Skin epidermis (tissue), 12 donors: ENCODE measurements around the gene ABAT.
A peak's percentile ranks its signal among the peaks of the same experiment; 100 is the strongest.
"Not testable (repeated sequence)": the region's sequence is repeated elsewhere in the genome, so short reads cannot be mapped to it uniquely, and the experiment has no call there.

Experiments
- H3K27ac ChIP-seq, 21 experiments: fragments of 200-600 bp; sonication (generic) in 11 of 21; one replicate each; pipeline ENCODE4 v1.5.0; 2020; ENCODE audit warnings: mild to moderate bottlenecking in 3 of 21, inconsistent platforms in 2 of 21, moderate library complexity in 2 of 21
- H3K4me3 ChIP-seq, 7 experiments: fragments of 200-600 bp; sonication (generic) in 2 of 7; one replicate each; pipeline ENCODE4 v1.5.0; 2020; ENCODE audit warnings: inconsistent platforms in 2 of 7, mild to moderate bottlenecking in 2 of 7, moderate library complexity in 1 of 7

Gene ABAT

DNA sequence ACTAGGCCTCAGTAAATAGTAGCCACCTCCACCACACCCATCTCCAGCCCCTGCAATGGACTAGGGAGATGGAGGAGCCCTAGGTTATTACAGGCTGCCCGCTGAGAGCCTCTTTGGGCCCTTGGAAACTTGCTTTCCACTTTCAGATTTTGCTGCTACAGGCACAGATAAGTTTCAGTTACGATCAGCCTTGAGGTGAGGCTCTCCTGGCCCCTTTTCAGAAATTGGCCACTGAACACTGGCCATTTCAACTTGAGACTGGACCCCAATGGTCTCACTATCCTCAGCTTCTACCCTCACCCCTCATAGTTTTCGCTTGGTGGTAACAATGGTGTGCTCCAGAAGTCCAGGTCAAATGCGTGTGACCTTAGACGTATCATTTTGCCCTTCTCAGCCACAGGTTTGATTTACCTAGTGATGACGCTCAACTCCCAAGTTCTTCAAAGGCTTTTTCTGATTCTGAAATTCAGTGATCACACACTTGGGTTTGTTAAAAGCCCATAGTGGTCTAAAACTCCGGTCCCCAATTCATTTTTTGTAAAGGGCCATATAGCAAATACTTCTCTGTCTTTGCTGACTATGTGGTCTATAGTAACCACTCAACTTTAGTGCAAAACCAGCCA lies 124.2 kb downstream of the ABAT start:
- Histone ChIP-seq H3K27ac (peak overlapping the region in 18 of 21 experiments; percentile 84 to 97 (median 92)), H3K4me3 (peak overlapping the region; percentile 61 to 98 (median 88))

DNA sequence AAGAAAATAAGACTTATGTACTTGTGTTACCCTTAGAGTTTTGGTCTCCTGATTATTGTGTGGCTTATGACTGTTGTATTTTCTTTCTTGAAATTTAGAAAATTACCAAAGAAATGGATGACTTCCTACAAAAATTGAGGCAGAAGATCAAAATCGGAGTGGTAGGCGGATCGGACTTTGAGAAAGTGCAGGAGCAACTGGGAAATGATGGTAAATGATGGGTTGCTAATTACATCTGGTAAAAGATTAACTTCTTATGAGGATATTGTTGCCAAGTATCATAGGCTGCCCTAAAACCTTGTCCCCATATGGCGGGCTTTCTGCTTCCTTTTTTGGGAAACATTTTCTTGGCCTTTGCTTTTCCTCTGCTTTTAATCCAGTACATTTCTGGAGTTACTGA lies 127.3 kb downstream of the ABAT start:
- H3K27ac ChIP-seq: no peak overlapping the region

DNA sequence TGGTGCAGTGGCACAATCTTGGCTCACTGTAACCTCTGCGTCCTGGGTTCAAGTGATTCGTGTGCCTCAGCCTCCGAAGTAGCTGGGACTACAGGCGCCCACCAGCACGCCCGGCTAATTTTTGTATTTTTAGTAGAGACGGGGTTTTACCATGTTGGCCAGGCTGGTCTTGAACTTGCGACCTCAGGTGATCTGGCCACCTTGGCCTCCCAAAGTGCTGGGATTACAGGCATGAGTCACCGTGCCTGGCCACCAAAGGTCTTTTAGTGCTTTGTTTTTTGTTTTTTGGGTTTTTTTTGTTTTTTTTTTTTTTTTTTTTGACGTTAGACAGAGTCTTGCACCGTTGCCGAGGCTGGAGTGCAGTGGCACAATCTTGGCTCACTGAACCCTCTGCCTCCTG lies 129.3 kb downstream of the ABAT start:
- not testable (repeated sequence) for H3K4me3 ChIP-seq

More for the DNA sequence above, 127.3 kb downstream of the ABAT start:
- no peak overlapping the region for H3K4me3 ChIP-seq

DNA sequence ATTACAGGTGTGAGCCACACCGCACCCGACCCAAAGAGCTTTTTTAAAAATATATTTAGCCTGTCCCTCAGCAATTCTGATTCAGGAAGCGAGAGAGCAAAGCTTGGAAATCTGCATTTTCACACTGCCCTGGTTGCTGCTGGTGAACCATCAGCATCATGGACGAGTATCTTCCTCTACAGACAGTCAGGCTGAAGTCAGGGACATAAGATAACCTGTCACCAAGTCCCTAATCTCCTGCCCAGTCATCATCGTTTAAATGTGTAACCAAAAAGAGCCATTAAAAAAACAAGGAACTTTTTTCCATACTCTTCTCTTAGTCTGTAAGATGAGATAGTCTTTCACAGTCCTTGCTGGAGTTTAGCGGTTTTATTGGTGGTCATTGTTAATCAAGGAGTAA lies 129.9 kb downstream of the ABAT start:
- H3K27ac ChIP-seq: no peak overlapping the region
- no peak overlapping the region for H3K4me3 ChIP-seq

More for the DNA sequence above, 129.3 kb downstream of the ABAT start:
- H3K27ac ChIP-seq: not testable (repeated sequence)

DNA sequence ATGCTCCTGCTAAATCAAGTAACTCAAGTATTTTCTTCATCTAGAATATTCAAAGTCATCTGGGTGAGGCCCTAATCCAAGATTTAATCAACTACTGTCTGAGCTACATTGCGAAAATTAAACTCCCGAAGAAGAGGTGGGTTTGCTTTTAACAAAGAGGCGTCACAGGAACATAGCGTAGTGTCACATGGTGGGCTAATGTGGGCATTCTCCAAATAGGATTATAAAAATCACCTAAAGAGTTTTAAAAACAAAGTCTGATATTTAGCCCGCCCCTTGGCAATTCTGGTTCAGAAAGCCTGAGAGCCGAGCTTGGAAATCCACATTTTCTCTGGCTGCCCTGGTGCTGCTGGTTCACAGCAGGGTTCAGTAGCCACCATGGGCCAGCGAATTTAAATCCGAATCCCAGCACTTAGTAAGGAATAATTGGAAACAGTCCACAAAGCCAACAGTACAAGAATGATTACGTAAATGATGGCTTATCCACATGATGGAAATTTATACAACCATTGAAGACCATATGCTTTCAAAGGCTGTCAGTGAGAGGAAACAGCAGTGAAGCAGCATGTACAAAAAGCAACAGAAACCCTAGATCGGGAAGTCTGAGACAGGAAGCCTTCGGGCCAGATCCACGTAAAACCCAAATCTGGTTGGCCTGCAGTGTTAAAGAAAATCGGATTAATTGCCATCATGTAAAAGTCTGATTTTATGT lies 132.0 kb downstream of the ABAT start:
- H3K4me3 ChIP-seq: no peak overlapping the region
- no peak overlapping the region for H3K27ac ChIP-seq

DNA sequence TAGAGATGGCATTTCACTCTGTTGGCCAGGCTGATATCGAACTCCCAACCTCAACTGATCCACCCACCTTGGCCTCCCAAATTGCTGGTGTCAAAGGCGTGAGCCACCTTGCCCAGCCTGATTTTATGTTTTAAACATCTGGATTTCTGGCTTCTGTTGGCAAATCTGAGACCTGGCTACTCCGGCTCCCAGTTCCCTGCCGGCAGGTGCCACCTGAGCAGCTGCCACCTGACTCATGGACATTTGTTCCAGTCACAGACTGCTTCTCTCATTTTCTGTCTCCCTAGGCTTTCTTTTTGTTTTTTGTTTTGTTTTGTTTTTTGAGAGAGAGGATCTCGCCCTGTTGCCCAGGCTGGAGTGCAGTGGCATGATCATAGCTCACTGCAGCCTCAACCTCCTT lies 132.8 kb downstream of the ABAT start:
- Histone ChIP-seq H3K4me3 (no peak overlapping the region), H3K27ac (no peak overlapping the region)

DNA sequence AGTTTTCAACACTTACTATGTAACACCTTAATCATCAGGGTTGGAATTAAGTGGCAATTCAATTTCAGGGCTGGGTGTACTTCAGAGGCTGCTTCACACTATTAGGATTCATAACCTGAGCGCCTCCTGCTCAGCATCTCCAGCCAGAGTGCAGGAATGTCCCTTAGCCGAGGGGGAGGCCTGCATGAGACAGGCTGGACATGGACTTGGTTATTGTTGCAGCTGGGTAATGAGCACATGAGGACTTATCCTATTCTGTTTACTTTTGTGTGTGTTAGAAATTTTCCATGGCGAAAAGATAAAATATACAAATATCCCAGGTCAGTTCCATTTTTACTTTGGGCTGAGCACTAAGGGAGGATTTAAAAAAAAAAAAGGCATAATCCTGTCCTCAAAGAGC lies 133.6 kb downstream of the ABAT start:
- Histone ChIP-seq H3K4me3 (no peak overlapping the region), H3K27ac (no peak overlapping the region)

DNA sequence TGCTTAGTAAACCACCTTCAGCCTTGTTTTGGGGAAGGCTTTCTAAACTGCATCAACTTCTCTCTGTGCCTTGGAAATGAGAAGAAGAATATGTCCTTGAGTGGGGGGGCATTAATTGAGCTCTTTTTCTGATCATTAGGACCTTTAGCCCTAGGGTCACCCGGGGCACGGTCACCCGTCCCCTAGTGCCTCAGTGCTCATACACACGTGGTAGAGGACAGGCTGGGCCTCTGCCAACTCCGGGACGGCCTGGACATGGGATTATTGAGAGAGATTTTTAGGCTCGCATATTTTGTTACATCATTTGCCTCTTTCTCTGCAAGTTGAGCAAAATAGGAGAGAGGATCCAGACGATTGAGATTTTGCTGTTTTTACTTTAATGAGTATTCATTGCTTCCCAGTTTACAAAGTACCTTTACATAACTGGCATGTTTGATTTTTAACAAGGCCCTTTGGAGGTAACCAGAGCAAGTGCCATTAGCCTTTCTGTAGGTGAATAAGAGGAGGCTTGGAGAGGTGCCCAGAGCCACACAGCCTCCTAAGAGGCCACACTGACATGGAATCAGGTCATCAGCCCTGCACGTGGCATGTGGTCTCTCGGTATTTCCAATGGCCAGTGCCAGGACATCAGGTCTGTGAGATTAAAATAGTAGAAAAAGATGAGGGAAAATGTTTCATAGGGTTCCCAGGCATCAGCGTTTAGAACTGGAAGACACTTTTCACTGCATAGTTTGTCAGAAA lies 134.4 kb downstream of the ABAT start:
- Histone ChIP-seq H3K4me3 (no peak overlapping the region), H3K27ac (no peak overlapping the region)

DNA sequence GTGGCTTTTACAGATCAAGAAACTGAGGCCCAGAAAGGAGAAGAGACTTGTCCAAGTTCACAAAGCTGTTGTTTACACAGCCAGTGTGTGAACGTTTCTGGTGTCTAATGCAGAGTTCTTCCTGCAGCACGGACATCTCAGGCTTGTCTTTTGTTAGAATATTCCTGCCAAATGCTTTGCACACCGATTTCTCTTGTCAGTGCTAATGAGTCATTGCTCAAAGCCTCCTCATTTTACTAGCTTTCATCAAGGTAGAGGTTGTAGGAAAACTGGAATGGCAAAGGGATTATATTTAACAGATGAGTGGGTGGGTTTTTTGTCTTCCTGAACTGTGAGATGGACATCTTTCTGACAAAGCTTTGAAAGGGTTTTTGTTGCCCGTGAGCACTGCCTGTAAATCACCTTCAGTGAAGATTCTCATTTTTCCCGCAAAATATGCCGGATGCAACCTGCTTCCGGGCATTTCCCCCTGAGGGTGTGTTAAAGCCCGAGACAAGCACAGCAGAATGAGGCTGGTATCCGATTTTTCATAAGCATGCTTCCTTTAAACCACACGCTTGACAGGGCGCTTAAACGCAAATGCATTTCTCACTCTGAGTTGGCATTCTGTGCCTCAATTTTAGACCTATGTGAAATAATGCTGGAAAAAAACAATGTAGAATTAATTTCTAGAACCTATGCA lies 137.9 kb downstream of the ABAT start:
- H3K27ac ChIP-seq: no peak overlapping the region

DNA sequence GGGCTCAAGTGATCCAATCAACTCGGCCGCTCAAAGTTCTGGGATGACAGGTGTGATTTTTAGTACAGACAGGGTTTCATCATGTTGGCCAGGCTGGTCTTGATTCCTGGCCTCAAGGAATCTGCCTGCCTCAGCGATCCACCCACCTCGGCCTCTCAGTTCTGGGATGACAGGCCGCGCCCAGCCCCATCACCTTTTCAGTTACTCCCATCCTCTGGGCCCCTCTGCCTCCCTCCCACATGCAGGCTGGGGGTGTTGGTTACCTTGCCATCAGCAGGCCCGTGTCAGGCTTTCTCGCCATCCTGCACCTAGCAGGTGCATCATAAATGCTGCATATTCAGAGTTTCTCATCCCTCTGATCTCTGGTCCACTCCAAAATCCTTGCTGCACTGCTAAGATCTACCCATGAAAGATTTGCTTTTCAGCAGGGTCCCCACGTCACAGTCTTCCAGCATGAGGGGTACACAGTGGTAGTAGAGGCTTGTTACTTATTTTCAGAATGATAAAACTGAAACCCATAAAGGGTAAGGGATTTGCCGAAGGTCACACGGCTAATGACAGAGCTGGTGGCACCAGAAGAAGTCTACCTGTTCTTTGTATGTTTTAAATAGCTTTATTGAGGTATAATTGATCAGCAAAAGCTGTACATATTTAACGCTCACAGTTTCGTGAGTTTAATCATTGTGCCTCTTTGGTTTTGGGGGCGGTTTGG lies 139.8 kb downstream of the ABAT start:
- Histone ChIP-seq H3K4me3 (no peak overlapping the region), H3K27ac (no peak overlapping the region)

More for the DNA sequence above, 137.9 kb downstream of the ABAT start:
- no peak overlapping the region for H3K4me3 ChIP-seq

DNA sequence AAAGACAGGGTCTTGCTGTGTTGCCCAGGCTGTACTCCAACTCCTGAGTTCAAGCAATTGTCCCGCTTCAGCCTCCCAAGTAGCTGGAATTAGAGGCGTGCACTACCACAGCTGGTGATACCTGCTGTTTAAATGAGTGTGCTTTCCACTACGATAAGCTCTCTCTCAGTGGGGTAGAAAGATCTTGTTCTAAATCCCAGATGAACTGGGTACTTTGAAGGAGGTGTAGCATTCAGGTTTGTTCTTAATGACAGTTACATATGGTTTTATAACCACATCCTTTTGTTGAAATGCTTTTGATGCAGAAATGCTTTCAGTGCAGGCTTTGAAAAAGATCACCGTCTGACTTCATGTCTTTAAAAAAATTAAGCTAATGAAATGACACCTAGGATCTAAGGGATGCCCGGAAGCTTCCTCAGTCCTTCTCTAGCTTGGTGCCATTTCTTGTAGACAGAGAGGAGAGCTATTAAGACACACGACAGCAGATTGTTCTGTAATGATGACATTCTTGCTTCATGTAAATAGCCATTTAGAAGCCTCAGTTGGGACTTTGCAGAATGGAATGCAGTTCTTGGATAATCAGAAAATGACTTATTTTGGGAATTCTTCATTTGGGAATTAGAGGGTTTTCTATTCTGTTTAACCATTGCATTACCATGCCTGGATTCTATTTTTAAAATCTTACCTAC lies 142.7 kb downstream of the ABAT start:
- no peak overlapping the region for H3K4me3 ChIP-seq

DNA sequence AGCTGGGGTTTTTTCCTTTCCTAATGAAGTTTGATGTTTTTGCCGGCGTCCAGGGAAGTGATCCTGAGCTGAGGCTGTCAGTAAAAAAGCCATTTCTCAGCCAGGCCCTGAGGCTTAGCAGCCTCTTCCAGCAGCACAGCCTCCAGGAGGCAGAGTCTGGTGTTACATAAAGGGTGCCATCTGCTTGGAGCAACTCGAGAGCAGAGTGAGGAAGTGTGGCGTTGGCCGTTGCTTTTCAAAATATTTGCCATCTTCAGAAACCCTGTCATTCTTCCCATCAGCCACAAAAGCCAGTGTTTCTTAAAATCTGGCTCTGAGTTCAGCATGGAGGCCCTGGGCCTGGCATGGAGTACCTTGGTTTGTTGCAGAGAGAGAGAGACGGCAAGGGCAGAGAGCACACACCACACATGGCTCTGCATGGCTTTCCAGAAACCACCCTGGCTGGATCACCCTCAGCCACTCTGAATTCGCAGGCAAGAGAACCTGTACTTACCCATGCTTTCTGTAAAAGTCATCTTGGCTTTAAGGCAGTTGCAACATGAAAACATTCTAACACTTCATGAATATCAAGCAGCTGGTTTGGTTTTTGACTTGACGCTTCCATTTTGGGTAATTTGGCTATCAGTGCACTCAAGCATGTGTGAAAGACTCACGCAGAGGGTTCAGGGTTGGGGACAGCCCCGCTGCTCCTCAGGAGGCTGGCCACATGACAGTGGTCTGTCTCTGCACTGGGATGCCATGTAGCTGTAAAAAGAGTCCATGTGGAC lies 144.3 kb downstream of the ABAT start:
- H3K27ac ChIP-seq: no peak overlapping the region
- no peak overlapping the region for H3K4me3 ChIP-seq

More for the DNA sequence above, 142.7 kb downstream of the ABAT start:
- H3K27ac ChIP-seq: peak overlapping the region in 1 of 21 experiments; percentile 9

DNA sequence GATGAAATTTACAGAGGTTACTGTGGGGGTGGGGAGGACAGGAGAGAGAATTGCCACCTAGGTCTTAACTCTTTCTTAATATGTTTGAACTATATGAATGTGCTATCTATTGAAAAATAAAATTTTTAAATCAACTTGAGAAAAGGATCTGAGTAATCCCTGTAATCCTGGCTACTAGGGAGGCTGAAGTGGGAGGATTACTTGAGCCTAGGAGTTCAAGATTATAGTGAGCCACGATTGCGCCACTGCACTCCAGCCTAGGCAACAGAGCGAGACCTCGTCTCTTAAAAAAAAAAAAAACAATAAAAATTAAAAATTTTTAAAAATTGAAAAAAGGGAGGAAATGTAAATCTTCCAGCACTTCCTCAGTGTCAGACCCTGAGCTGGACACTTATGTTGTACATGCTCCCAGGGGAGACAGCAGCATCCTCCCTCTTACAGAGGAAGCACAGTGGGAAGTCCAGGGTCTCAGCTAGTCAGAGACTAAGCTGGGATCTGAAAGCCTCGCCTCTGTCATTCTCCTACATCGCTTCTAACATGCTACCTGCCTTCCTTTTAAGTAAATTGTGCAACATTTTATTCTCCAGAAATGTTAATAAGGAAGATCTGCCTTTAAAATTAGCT lies 145.1 kb downstream of the ABAT start:
- H3K4me3 ChIP-seq: no peak overlapping the region
- no peak overlapping the region for H3K27ac ChIP-seq

DNA sequence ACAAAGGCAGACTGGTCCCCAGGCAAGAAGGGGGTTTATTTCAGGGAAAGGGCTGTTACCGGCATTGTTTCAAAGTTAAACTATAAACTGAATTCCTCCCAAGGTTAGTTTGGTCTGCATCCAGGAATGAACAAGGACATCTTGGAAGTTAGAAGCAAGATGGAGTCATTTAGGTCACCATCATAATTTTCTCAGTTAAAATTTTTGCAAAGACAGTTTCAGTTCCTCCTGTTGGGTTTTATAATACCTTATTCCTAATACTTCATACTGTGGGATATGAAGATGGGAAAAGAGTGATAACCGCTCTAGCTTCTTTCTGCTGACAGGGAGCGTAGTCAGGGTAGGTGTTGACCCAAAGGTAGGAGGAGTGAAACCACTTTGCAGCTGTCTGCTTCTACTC lies 148.0 kb downstream of the ABAT start:
- no peak overlapping the region for H3K4me3 ChIP-seq
- no peak overlapping the region for H3K27ac ChIP-seq

DNA sequence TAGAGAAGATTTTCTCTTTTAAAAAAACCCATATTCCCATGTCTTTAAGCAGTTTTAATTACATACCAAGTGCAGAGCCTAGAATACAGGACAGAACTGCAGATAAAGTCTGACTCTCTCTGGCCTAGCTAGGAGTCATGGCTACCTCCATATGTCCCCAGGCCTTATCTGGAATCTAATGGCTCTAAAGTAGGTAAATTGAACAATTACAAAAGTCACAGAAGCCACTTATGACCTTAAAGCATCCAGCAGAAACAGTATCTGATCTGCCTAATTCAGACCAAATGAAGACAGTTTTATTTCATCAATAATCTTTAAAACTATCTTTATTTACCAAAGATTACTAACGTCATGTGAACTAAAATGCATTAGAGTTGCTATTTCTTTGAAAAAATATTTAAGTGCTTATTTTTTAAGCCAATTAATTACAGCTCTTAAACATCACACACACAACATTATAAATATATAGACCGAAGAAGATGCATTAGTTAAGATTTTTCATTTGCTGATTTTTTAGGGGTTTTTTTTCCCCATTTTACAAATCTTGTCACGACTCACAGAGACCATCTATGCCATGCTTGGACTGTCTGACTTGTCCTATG lies 152.0 kb downstream of the ABAT start:
- Histone ChIP-seq H3K4me3 (no peak overlapping the region), H3K27ac (no peak overlapping the region)

DNA sequence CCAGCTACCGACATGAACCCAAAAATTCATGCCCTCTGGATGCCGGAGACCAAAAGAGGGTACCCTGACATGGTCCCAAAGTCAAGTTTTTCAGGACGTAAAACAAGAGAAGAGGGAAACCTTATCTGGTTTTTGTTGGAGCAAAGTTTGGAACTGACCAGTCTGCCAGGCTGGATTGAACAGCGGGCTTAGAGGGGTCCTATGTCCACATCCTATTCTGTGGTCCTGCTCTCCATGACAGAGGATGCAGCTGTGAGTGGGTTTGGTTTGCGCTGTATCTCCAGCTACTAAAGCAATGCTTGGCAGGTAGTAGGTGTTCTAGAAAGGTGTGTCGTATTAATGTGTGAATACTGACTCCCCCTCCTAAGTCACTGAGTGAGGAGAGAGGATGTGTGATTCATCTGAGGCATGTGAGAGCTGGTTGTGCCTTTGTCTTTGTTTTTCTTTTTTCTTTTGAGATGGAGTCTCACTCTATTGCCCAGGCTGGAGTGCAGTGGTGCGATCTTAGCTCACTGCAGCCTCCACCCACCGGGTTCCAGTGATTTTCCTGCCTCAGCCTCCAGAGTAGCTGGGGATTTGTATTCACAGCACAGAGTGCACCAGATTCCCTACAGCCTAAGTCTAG lies 154.2 kb downstream of the ABAT start:
- Histone ChIP-seq H3K27ac (no peak overlapping the region), H3K4me3 (no peak overlapping the region)

DNA sequence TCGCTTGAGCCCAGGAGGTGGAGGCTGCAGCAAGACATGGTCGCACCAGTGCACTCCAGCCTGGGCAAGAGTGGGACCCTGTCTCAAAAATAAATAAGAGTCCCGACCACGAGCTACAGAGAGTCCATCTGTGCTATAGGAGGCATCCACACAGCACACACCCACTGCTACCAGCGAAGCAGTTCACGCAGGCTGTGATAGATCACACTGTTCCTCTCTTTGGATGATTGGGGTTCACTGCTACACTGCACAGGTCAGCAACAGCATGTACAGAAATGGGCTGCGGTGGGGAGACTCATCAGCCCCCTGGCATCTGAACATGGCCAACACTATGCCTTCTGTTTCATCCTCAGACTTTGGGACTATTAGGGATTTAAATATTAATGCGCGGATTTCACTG lies 157.0 kb downstream of the ABAT start:
- Histone ChIP-seq H3K27ac (no peak overlapping the region), H3K4me3 (no peak overlapping the region)
